H1 (cell line): ENCODE measurements around the gene DYNLT1. TPM values are rescaled to one million over a fixed set of nuclear protein-coding genes. Genes with fewer than 3 reads are reported as not detected.

Source experiments
- CBX5 ChIP-seq: fragments of 300-800, 300-1000 bp; sonication (generic); IDR thresholded peaks from 2 replicates; pipeline ENCODE4 v1.7.1; 2016; ENCODE audit warnings: antibody characterized with exemption, low read length, low read depth
- CEBPB ChIP-seq: IDR thresholded peaks from 2 replicates; pipeline ENCODE4 v1.6.1; 2012; ENCODE audit warnings: low read depth, low read length
- EP300 ChIP-seq, 2 experiments: IDR thresholded peaks; 1 replicate in 1 of 2; 2 replicates in 1 of 2; pipeline ENCODE4 v1.6.1; 2011 to 2012; ENCODE audit warnings: low read depth in 2 of 2, low read length in 2 of 2, mild to moderate bottlenecking in 2 of 2, borderline replicate concordance in 1 of 2, inconsistent platforms in 1 of 2, moderate library complexity in 1 of 2
- GABPA ChIP-seq: IDR thresholded peaks from 2 replicates; pipeline ENCODE4 v1.6.1; 2011; ENCODE audit warnings: mild to moderate bottlenecking, low read length, moderate library complexity, borderline replicate concordance; ENCODE audit not compliant: insufficient read depth
- HDAC6 ChIP-seq: IDR thresholded peaks from one replicate; pipeline ENCODE4 v1.7.1; 2012; ENCODE audit warnings: low read depth, mild to moderate bottlenecking, inconsistent platforms, low read length, moderate library complexity
- SAP30 ChIP-seq: fragments of 300-600 bp; sonication (generic); IDR thresholded peaks from 2 replicates; pipeline ENCODE4 v1.7.1; 2012; ENCODE audit warnings: low read length, moderate library complexity, mild to moderate bottlenecking, inconsistent platforms; ENCODE audit not compliant: insufficient read depth, insufficient replicate concordance
- TCF12 ChIP-seq: IDR thresholded peaks from 2 replicates; pipeline ENCODE4 v1.6.1; 2011; ENCODE audit warnings: low read depth, mild to moderate bottlenecking, low read length
- polyA plus RNA-seq, 7 experiments: library from polyadenylated mRNA; depleted of rRNA in 3 of 7; stranded (reverse) in 5 of 7; unstranded in 2 of 7; fragments of >200 nt in 5 of 7; fragments of 200-250 nt in 2 of 7; gene quantifications; 1 replicate in 5 of 7; 2 replicates in 1 of 7; 4 replicates in 1 of 7; pipeline versions ENCODE4 v1.2.1 to v1.2.3, GENCODE V29; 2011 to 2013; ENCODE audit warnings: missing spikeins in 2 of 7, mixed read lengths in 2 of 7
- total RNA-seq: library from RNA; stranded (reverse); fragmentation: NEBNext Ultra II Directional; extraction: Animal tissue kit (Norgen Biotek cat#: 25700); gene quantifications from 2 replicates; pipeline ENCODE4 v1.2.1, GENCODE V29; 2021
- TF ChIP-seq, protein P1 (sequence below): fragments of 300-600 bp; sonication (generic); IDR thresholded peaks from 2 replicates; pipeline ENCODE4 v1.7.1; 2012; ENCODE audit warnings: low read length, moderate library complexity, mild to moderate bottlenecking, inconsistent platforms; ENCODE audit not compliant: insufficient replicate concordance
- TF ChIP-seq, protein P2 (sequence below): IDR thresholded peaks from 2 replicates; pipeline ENCODE4 v1.6.1; 2011; ENCODE audit warnings: low read length, improper control_type of control experiment

DYNLT1 gene
- total and polyA plus RNA-seq, 2 of the 8 experiments (the other 6 are each of a cell fraction or from before 2014, with no cell fraction given) = 119 to 245 TPM

DNA sequence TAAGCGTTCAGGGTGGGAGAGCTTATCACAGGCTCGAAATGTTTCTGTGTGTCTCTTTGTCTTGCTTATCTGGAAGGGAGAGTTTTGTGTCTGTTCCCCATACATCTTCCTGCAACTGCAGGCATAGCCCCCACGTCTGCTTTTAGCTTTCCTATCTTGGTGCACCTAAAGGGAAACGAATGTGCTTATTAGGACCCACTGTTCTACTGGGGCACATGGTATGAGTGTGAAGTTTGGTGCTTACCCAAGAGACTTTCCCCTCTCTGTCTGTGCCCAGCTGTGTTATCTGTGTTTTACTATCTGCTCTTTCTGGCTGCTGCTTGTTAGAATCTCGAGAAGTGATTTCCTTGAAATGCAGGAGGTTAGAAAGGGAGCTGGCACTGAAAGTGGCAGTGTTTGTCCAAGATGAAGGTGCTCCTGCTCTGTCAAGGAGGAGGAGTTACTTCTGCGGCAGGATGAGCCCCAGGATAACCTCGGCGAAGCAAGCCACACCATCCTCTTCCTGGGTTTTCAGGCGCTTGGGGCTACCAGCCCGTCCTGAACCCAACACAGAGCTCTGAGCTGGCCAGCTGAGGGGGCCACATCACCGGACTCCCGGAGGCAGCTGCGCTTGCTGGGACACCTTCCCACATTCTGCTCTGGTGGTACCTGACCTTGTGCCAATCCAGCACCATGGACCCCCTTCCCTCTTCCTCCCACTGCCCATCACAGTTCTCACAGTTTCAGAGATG, 23.4 kb downstream of the DYNLT1 start (continued):
- TF ChIP-seq, protein P1, sequence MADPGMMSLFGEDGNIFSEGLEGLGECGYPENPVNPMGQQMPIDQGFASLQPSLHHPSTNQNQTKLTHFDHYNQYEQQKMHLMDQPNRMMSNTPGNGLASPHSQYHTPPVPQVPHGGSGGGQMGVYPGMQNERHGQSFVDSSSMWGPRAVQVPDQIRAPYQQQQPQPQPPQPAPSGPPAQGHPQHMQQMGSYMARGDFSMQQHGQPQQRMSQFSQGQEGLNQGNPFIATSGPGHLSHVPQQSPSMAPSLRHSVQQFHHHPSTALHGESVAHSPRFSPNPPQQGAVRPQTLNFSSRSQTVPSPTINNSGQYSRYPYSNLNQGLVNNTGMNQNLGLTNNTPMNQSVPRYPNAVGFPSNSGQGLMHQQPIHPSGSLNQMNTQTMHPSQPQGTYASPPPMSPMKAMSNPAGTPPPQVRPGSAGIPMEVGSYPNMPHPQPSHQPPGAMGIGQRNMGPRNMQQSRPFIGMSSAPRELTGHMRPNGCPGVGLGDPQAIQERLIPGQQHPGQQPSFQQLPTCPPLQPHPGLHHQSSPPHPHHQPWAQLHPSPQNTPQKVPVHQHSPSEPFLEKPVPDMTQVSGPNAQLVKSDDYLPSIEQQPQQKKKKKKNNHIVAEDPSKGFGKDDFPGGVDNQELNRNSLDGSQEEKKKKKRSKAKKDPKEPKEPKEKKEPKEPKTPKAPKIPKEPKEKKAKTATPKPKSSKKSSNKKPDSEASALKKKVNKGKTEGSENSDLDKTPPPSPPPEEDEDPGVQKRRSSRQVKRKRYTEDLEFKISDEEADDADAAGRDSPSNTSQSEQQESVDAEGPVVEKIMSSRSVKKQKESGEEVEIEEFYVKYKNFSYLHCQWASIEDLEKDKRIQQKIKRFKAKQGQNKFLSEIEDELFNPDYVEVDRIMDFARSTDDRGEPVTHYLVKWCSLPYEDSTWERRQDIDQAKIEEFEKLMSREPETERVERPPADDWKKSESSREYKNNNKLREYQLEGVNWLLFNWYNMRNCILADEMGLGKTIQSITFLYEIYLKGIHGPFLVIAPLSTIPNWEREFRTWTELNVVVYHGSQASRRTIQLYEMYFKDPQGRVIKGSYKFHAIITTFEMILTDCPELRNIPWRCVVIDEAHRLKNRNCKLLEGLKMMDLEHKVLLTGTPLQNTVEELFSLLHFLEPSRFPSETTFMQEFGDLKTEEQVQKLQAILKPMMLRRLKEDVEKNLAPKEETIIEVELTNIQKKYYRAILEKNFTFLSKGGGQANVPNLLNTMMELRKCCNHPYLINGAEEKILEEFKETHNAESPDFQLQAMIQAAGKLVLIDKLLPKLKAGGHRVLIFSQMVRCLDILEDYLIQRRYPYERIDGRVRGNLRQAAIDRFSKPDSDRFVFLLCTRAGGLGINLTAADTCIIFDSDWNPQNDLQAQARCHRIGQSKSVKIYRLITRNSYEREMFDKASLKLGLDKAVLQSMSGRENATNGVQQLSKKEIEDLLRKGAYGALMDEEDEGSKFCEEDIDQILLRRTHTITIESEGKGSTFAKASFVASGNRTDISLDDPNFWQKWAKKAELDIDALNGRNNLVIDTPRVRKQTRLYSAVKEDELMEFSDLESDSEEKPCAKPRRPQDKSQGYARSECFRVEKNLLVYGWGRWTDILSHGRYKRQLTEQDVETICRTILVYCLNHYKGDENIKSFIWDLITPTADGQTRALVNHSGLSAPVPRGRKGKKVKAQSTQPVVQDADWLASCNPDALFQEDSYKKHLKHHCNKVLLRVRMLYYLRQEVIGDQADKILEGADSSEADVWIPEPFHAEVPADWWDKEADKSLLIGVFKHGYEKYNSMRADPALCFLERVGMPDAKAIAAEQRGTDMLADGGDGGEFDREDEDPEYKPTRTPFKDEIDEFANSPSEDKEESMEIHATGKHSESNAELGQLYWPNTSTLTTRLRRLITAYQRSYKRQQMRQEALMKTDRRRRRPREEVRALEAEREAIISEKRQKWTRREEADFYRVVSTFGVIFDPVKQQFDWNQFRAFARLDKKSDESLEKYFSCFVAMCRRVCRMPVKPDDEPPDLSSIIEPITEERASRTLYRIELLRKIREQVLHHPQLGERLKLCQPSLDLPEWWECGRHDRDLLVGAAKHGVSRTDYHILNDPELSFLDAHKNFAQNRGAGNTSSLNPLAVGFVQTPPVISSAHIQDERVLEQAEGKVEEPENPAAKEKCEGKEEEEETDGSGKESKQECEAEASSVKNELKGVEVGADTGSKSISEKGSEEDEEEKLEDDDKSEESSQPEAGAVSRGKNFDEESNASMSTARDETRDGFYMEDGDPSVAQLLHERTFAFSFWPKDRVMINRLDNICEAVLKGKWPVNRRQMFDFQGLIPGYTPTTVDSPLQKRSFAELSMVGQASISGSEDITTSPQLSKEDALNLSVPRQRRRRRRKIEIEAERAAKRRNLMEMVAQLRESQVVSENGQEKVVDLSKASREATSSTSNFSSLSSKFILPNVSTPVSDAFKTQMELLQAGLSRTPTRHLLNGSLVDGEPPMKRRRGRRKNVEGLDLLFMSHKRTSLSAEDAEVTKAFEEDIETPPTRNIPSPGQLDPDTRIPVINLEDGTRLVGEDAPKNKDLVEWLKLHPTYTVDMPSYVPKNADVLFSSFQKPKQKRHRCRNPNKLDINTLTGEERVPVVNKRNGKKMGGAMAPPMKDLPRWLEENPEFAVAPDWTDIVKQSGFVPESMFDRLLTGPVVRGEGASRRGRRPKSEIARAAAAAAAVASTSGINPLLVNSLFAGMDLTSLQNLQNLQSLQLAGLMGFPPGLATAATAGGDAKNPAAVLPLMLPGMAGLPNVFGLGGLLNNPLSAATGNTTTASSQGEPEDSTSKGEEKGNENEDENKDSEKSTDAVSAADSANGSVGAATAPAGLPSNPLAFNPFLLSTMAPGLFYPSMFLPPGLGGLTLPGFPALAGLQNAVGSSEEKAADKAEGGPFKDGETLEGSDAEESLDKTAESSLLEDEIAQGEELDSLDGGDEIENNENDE = no peak
- TF ChIP-seq CEBPB (no peak), CBX5 (no peak), EP300 (IDR thresholded peaks at IDR 0.05; ENCODE audit: borderline replicate concordance in 1 of 2, low read depth in 2 of 2, low read length in 2 of 2) (no peak), HDAC6 (no peak), TCF12 (no peak), SAP30 (no peak), GABPA (no peak)
- TF ChIP-seq, protein P2, sequence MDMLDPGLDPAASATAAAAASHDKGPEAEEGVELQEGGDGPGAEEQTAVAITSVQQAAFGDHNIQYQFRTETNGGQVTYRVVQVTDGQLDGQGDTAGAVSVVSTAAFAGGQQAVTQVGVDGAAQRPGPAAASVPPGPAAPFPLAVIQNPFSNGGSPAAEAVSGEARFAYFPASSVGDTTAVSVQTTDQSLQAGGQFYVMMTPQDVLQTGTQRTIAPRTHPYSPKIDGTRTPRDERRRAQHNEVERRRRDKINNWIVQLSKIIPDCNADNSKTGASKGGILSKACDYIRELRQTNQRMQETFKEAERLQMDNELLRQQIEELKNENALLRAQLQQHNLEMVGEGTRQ = no peak
